SK-N-MC (cell line): ENCODE results near the gene PTAR1.

ENCODE experiments used
- EZH2 ChIP-seq: fragments of 200-600 bp; sonication (generic); IDR thresholded peaks from one replicate; pipeline ENCODE4 v1.6.1; 2017; ENCODE audit warnings: antibody characterized with exemption
- FOXP2 ChIP-seq: optimal IDR thresholded peaks from 2 replicates; pipeline ENCODE3; 2011; ENCODE audit warnings: mild to moderate bottlenecking, moderate library complexity; ENCODE audit not compliant: insufficient read depth; ENCODE audit errors: extremely low read length, control extremely low read depth
- POLR2AphosphoS5 ChIP-seq: IDR thresholded peaks from 2 replicates; pipeline ENCODE4 v1.6.1; 2012; ENCODE audit warnings: mild to moderate bottlenecking, low read depth, low read length, borderline replicate concordance

DNA sequence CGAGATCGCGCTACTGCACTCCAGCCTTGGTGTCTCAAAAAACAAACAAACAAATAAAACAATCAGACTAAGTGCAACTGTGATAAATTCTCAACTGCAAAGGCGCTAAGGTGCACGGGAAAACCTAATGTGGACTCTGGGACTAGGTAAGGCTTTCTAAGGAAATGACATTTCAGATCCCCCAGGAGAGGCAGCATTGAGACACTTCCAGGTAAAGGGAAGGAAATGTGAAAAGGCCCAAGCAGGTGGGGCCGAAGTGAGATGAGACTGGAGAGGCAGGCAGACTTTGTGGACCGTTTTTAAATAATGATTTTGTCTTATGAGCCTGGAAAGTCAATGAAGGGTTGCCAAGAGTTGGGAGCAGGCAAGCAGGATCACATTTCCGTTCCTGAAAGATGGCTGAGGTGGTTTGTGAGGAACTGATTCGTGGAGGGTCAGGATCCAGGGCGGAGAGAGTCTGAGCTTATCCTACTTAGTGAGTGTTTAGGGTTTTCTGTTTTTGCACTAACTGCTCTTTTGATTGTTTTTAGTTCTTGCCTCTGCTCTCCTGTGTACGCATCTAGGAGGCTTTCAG is 85.6 kb downstream of the PTAR1 start:
- TF ChIP-seq FOXP2 (no peak), EZH2 (no peak), POLR2AphosphoS5 (no peak)
